KMS-11 (cell line): ENCODE results near the gene NLGN1.

Experiments
- H2AFZ ChIP-seq: fragments of 200-600 bp; sonication (generic); 2 replicates; pipeline ENCODE4 v1.6.1; 2016; ENCODE audit warnings: antibody characterized with exemption, mixed run types, low read depth
- H3K27ac ChIP-seq: fragments of 200-600 bp; sonication (generic); 2 replicates; pipeline ENCODE4 v1.6.1; 2016; ENCODE audit warnings: mild to moderate bottlenecking, mixed run types
- H3K27me3 ChIP-seq: fragments of 200-600 bp; sonication (generic); 2 replicates; pipeline ENCODE4 v1.6.1; 2017; ENCODE audit warnings: mild to moderate bottlenecking, low read depth, mixed run types, moderate library complexity; ENCODE audit not compliant: insufficient read depth
- H3K36me3 ChIP-seq: fragments of 200-600 bp; sonication (generic); 2 replicates; pipeline ENCODE4 v1.6.1; 2017; ENCODE audit warnings: mild to moderate bottlenecking, mixed run types; ENCODE audit not compliant: insufficient read depth
- H3K4me1 ChIP-seq: fragments of 200-600 bp; sonication (generic); 2 replicates; pipeline ENCODE4 v1.6.1; 2016; ENCODE audit warnings: mild to moderate bottlenecking, low read depth, mixed run types; ENCODE audit not compliant: poor library complexity, severe bottlenecking
- H3K4me2 ChIP-seq: fragments of 200-600 bp; sonication (generic); 2 replicates; pipeline ENCODE4 v1.7.0; 2016; ENCODE audit warnings: mild to moderate bottlenecking, mixed run types
- H3K4me3 ChIP-seq: fragments of 200-600 bp; sonication (generic); IDR thresholded peaks from 2 replicates; pipeline ENCODE4 v1.6.1; 2017; ENCODE audit warnings: low read depth, low read length, mixed read lengths; ENCODE audit not compliant: insufficient read depth
- H3K79me2 ChIP-seq: fragments of 200-600 bp; sonication (generic); 2 replicates; pipeline ENCODE4 v1.6.1; 2016; ENCODE audit warnings: low read depth, mixed run types; ENCODE audit not compliant: insufficient read depth
- H3K9ac ChIP-seq: fragments of 200-600 bp; sonication (generic); 2 replicates; pipeline ENCODE4 v1.6.1; 2016; ENCODE audit warnings: mild to moderate bottlenecking, mixed run types
- H4K20me1 ChIP-seq: fragments of 200-600 bp; sonication (generic); 2 replicates; pipeline ENCODE4 v1.6.1; 2016; ENCODE audit warnings: mild to moderate bottlenecking, mixed run types; ENCODE audit not compliant: insufficient read depth
- CTCF ChIP-seq: fragments of 200-600 bp; sonication (generic); conservative IDR thresholded peaks from 2 replicates; pipeline ENCODE4 v1.6.1; 2017; ENCODE audit warnings: low read depth, mild to moderate bottlenecking, antibody characterized with exemption, low read length, moderate library complexity, mixed read lengths

The NLGN1 gene

DNA sequence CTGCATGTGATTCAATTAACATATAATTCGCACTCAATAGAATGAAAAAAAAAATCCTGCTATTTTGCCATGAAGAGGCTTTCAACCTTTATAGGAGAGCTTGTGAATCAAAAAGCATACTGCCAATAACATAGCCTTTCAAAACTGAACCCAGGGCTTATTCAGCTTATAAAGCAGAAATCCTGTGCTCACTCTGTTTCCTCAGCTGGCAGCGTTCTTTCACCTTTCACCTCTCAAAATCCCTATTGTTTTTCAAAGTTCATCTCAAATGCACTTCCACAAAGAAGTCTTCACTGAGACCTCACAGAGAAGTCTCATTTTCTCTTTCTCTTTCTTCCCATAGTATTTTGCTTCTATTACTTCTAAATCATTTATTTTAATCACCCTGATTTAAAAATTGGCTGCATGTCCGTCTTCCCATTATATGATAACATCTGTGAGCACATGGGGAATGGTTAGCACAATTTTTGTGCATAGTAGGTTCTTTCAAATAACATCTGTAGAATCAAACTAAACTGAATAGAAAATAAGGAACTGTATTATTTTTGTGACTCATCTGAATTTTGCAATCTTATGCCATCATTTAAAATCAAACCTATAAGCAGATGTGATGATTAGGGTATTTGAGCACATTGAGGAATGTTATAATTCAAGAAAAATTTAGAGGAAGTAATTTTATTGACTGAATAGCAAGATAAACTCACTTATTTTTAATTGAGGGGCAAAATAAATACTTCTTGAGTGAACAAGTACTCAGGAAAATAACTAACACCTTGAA lies 373.4 kb downstream of the NLGN1 start:
- TF ChIP-seq CTCF = no peak
- no peak overlapping the region for H3K9ac ChIP-seq
- no peak overlapping the region for H3K4me2 ChIP-seq
- H3K79me2 ChIP-seq = no peaks in the 10 kb centered on the region
- no peaks in the 10 kb centered on the region for H3K4me1 ChIP-seq
- no peaks in the 10 kb centered on the region; the same call in 1 of the 2 replicates for H3K36me3 ChIP-seq
- H4K20me1 ChIP-seq = no peaks in the 10 kb centered on the region
- H3K27ac ChIP-seq = no peak overlapping the region
- no peaks in the 10 kb centered on the region for H3K27me3 ChIP-seq
- no peak overlapping the region for H2AFZ ChIP-seq
- no peak overlapping the region for H3K4me3 ChIP-seq

DNA sequence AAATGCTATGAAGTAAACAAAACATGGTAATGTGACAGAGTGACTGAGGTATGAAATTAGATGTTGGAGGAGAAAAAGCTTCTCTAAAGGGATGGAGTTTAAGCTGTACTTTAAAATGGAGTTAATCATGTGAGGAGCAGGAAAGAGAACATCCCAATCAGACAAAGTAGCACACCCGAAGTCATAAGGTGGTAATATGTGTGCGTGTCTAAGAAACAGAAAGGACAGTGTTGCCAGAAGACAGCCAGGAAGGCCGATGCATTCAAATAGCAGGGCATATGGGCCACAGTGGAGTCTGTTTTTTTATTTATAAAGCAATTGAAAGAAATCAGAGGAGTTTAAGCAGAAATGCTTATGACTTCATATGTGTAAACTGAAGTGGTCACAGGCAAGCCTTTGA lies 376.3 kb downstream of the NLGN1 start:
- TF ChIP-seq CTCF = no peak
- Histone ChIP-seq H3K27ac (no peak overlapping the region), H3K4me1 (no peaks in the 10 kb centered on the region), H3K9ac (no peak overlapping the region), H3K79me2 (no peaks in the 10 kb centered on the region), H3K36me3 (no peaks in the 10 kb centered on the region), H2AFZ (no peak overlapping the region), H4K20me1 (no peaks in the 10 kb centered on the region), H3K27me3 (no peaks in the 10 kb centered on the region), H3K4me3 (no peak overlapping the region), H3K4me2 (no peak overlapping the region)

GRCh38 chr3:173774294-173774693 lies 376.8 kb downstream of the NLGN1 start:
- H3K4me2 ChIP-seq = no peak overlapping the region

DNA sequence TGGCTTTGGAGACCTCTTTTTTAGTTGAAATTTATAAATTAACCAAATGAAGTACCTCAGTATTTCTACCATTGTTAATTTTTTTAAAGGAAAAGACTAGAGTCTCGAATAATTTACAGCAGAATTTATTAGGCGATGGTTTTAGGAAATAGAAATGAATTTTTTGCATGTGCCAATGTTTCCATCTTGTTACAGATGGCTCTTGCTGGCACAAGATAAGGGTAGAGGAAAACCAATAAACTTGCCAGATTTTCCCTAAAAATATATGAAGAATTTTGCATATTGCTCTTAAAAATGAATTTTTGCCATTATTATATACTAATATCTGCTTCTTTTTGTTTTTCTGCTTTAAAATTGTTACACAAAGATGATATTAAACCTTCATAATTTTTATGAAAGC lies 380.7 kb downstream of the NLGN1 start:
- TF ChIP-seq CTCF = no peak
- Histone ChIP-seq H3K79me2 (no peaks in the 10 kb centered on the region), H3K4me1 (no peaks in the 10 kb centered on the region), H2AFZ (no peak overlapping the region), H3K27me3 (no peaks in the 10 kb centered on the region), H3K4me3 (no peak overlapping the region), H3K36me3 (no peaks in the 10 kb centered on the region), H3K9ac (no peak overlapping the region), H3K4me2 (no peak overlapping the region), H3K27ac (no peak overlapping the region), H4K20me1 (no peaks in the 10 kb centered on the region)

More at GRCh38 chr3:173774294-173774693, 376.8 kb downstream of the NLGN1 start:
- Histone ChIP-seq H3K4me1 (no peaks in the 10 kb centered on the region), H2AFZ (no peak overlapping the region), H3K4me3 (no peak overlapping the region), H3K27ac (no peak overlapping the region), H3K9ac (no peak overlapping the region), H3K79me2 (no peaks in the 10 kb centered on the region), H4K20me1 (no peaks in the 10 kb centered on the region), H3K36me3 (no peaks in the 10 kb centered on the region), H3K27me3 (no peaks in the 10 kb centered on the region)
- TF ChIP-seq CTCF = no peak
